NCI-H187 (cell line): ENCODE measurements around the gene SLC39A13.

Experiments
- DNase-seq, 2 experiments: peaks; one replicate each; lab custom pipeline; 2025; lab: John Stamatoyannopoulos, UW

SLC39A13 gene

GRCh38 chr11:47384498-47384897, 23.9 kb upstream of the SLC39A13 start:
- DNase-seq, result no peak

GRCh38 chr11:47387944-47388696, 20.3 kb upstream of the SLC39A13 start:
- no peak for DNase-seq

- no peak for DNase-seq
These were observed 19.5 kb upstream of the SLC39A13 start for GRCh38 chr11:47388697-47389576.

- no peak for DNase-seq
These were observed 18.6 kb upstream of the SLC39A13 start for GRCh38 chr11:47389577-47390421.

- DNase-seq, result no peak
These were observed 18.0 kb upstream of the SLC39A13 start for GRCh38 chr11:47390422-47390760.

GRCh38 chr11:47391077-47391583, 17.3 kb upstream of the SLC39A13 start:
- no peak for DNase-seq

- DNase-seq, result no peak
These were observed 16.5 kb upstream of the SLC39A13 start for GRCh38 chr11:47391711-47392432.

- no peak for DNase-seq
These were observed 15.7 kb upstream of the SLC39A13 start for GRCh38 chr11:47392546-47393162.

GRCh38 chr11:47393163-47394049, 15.0 kb upstream of the SLC39A13 start:
- no peak for DNase-seq

GRCh38 chr11:47394050-47394321, 14.4 kb upstream of the SLC39A13 start:
- no peak for DNase-seq

GRCh38 chr11:47394322-47395222, 13.8 kb upstream of the SLC39A13 start:
- DNase-seq, result no peak

GRCh38 chr11:47395223-47396048, 13.0 kb upstream of the SLC39A13 start:
- no peak for DNase-seq

- no peak for DNase-seq
These were observed 12.4 kb upstream of the SLC39A13 start for GRCh38 chr11:47396049-47396320.

- no peak for DNase-seq
These were observed 10.4 kb upstream of the SLC39A13 start for GRCh38 chr11:47398011-47398410.

GRCh38 chr11:47398551-47398950, 9.8 kb upstream of the SLC39A13 start:
- no peak for DNase-seq

GRCh38 chr11:47399860-47400767, 8.3 kb upstream of the SLC39A13 start:
- DNase-seq, result no peak

- no peak for DNase-seq
These were observed 7.6 kb upstream of the SLC39A13 start for GRCh38 chr11:47400768-47401279.
